GM12875 (cell line): Measurements from ENCODE around the gene ASTN2.

Source experiments
- H3K4me3 ChIP-seq: one replicate; pipeline ENCODE4 v1.5.1; 2011; ENCODE audit warnings: low read depth, low read length, control low read depth
- CTCF ChIP-seq: IDR thresholded peaks from 2 replicates; pipeline ENCODE4 v1.5.1; 2011; ENCODE audit warnings: low read depth, mild to moderate bottlenecking, control low read depth, inconsistent platforms, low read length, moderate library complexity, borderline replicate concordance; ENCODE audit not compliant: insufficient read depth

Gene ASTN2

GRCh38 chr9:116952436-116952810 is 462.4 kb downstream of the ASTN2 start:
- no peak for TF ChIP-seq CTCF

GRCh38 chr9:116951588-116952435 is 463.0 kb downstream of the ASTN2 start:
- H3K4me3 ChIP-seq = no peak overlapping the region
- no peak for TF ChIP-seq CTCF

More at GRCh38 chr9:116952436-116952810, 462.4 kb downstream of the ASTN2 start:
- no peak overlapping the region for H3K4me3 ChIP-seq

DNA sequence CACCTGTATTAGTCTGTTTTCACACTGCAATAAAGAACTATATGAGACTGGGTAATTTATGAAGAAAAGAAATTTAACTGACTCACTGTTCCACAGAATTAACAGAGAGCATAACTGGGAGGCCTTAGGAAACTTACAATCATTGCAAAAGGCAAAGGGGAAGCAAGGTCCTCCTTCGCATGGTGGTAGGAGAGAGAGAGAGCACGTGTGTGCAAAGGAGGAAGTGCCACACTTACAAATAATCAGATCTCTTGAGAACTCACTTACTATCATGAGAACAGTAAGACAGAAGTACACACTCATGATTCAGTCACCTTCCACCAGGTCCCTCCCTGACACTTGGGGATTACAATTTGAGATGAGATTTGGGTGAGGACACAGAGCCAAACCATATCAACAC is 469.0 kb downstream of the ASTN2 start:
- no peak for TF ChIP-seq CTCF
- no peak overlapping the region for H3K4me3 ChIP-seq

- no peak overlapping the region for H3K4me3 ChIP-seq
- no peak for TF ChIP-seq CTCF
These were observed 469.9 kb downstream of the ASTN2 start for GRCh38 chr9:116944714-116945534.

GRCh38 chr9:116943970-116944369 is 470.9 kb downstream of the ASTN2 start:
- no peak for TF ChIP-seq CTCF
- H3K4me3 ChIP-seq = no peak overlapping the region

- no peak overlapping the region for H3K4me3 ChIP-seq
- no peak for TF ChIP-seq CTCF
These were observed 472.2 kb downstream of the ASTN2 start for GRCh38 chr9:116942593-116943061.

GRCh38 chr9:116941266-116941665 is 473.6 kb downstream of the ASTN2 start:
- no peak for TF ChIP-seq CTCF

More at GRCh38 chr9:116941266-116941665, 473.6 kb downstream of the ASTN2 start:
- no peak overlapping the region for H3K4me3 ChIP-seq
